Adrenal gland (tissue), 12 donors: ENCODE measurements around the gene CORO2B. TPM values are rescaled to one million over a fixed set of nuclear protein-coding genes. Genes with fewer than 3 reads are reported as not detected.

Experiments used
- DNase-seq, 7 donors: peaks; one replicate each; pipeline ENCODE4 v3.0.0-alpha.2; 2019 to 2020
- H3K27ac ChIP-seq, 5 donors: fragments of 200-600 bp; sonication (generic) in 4 of 5; 1 replicate in 3 of 5; 2 replicates in 2 of 5; pipeline versions ENCODE4 v1.5.1 to v1.8.0; 2016 to 2020; ENCODE audit warnings: mild to moderate bottlenecking in 1 of 5
- H3K27me3 ChIP-seq: fragments of 200-600 bp; 2 replicates; pipeline ENCODE4 v1.8.0; 2021
- H3K36me3 ChIP-seq, 2 donors: fragments of 200-600 bp; replicated peaks in 1 of 2; 1 replicate in 1 of 2; 2 replicates in 1 of 2; pipeline versions ENCODE4 v1.5.1 to v1.8.0; 2018 to 2022
- H3K4me1 ChIP-seq, 2 donors: fragments of 200-600 bp; replicated peaks in 1 of 2; 1 replicate in 1 of 2; 2 replicates in 1 of 2; pipeline versions ENCODE4 v1.5.1 to v1.8.0; 2018 to 2021
- H3K4me3 ChIP-seq, 4 donors: fragments of 200-600 bp; sonication (generic) in 3 of 4; one replicate each; pipeline ENCODE4 v1.5.1; 2016 to 2018
- H3K9me3 ChIP-seq, 3 donors: fragments of 200-600 bp; sonication (generic) in 1 of 3; replicated peaks in 1 of 3; 1 replicate in 2 of 3; 2 replicates in 1 of 3; pipeline versions ENCODE4 v1.5.1 to v1.8.0; 2016 to 2021
- POLR2A ChIP-seq, 2 donors: fragments of 450-650 bp; IDR thresholded peaks; one replicate each; pipeline ENCODE4 v1.6.1; 2017; ENCODE audit warnings: antibody characterized with exemption in 2 of 2, mild to moderate bottlenecking in 2 of 2, moderate library complexity in 1 of 2
- WGBS, 4 donors: extraction: QIAGEN DNeasy Blood & Tissue Kit in 2 of 4; methylation state at CpG; one replicate each; pipeline versions ENCODE4 v1.1.5 to v1.1.7; 2013 to 2017; 5-methylcytosine and 5-hydroxymethylcytosine counted together
- intact Hi-C, 2 donors: fragments of 100-400 bp; cut with DNase I; formaldehyde crosslinking; loops; one replicate each; pipeline versions ENCODE4 v1.14.1 to v1.15.0; 2022 to 2023
- polyA plus RNA-seq, 3 donors: library from polyadenylated mRNA; stranded (reverse); fragments of 200-250 nt in 2 of 3; fragments of 350-450 nt in 1 of 3; fragmentation: Illumina TruSeq in 1 of 3; extraction: RNeasy Lipid Tissue Mini Kit (QIAGEN cat#74804) in 1 of 3; gene quantifications; one replicate each; pipeline ENCODE4 v1.2.3, GENCODE V29; 2013 to 2014
- total RNA-seq, 9 donors: library from RNA; depleted of rRNA in 4 of 9; stranded (reverse); fragments of >200 nt in 4 of 9; fragments of 120-200 nt in 1 of 9; fragmentation: NEBNext Ultra II Directional in 1 of 9; extraction: Animal tissue kit (Norgen Biotek cat#: 25700) in 1 of 9; gene quantifications; one replicate each; pipeline versions ENCODE4 v1.1.0 to v1.2.4, GENCODE V29; 2013 to 2023
- TF ChIP-seq, protein P1 (sequence below), 6 experiments: fragments of 450-650 bp in 4 of 6; fragments of 200-600 bp in 2 of 6; sonication (generic) in 1 of 6; IDR thresholded peaks; 1 replicate in 5 of 6; 2 replicates in 1 of 6; pipeline versions ENCODE4 v1.5.1 to v1.8.0; 2016 to 2021; ENCODE audit warnings: antibody characterized with exemption in 6 of 6, mild to moderate bottlenecking in 2 of 6, moderate library complexity in 1 of 6
- donor health status: healthy with polysubstance abuse.
- donor health status: Bipolar disorder and iron deficiency.
- donor health status: DM: yes; HTN: yes; CAD: no.
- donor health status: DM: no; HTN: no; CAD: no.
- donor health status: DM: no; HTN: no; CAD: no.
- donor health status: DM: yes; HTN: yes; CAD: no.

Gene CORO2B
- total and polyA plus RNA-seq, 12 donors: 2.8 to 8.4 (median 4.3) TPM

DNA sequence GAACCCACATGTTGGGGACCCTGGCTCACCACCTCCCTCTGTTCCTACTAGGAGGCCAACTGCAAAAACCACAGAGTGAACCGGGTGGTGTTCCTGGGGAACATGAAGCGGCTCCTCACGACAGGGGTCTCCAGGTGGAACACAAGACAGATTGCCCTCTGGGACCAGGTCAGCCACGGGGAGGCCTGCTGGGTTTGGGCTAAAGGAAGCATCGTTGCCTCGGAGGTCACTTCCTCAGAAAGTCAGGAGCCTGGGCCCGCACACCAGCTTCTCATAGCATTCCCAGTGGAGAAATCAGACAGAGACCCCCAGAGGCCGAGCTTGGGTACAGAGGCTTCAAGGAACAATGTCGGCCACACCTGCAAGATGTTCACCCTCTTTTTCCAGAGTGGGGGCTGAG lies 135.1 kb downstream of the CORO2B start:
- 79 to 90% (median 89%) methylated on average over 9 of the region's 9 CpGs for WGBS, 4 donors
- no peak overlapping the region for H3K27ac ChIP-seq
- no peak for DNase-seq
- no peaks in the 10 kb centered on the region for H3K27me3 ChIP-seq
- no peaks in the 10 kb centered on the region for H3K9me3 ChIP-seq
- H3K36me3 ChIP-seq: no peaks in the 10 kb centered on the region
- no peak overlapping the region for H3K4me3 ChIP-seq
- intact Hi-C loops: no loop called here
- TF ChIP-seq, protein P1, sequence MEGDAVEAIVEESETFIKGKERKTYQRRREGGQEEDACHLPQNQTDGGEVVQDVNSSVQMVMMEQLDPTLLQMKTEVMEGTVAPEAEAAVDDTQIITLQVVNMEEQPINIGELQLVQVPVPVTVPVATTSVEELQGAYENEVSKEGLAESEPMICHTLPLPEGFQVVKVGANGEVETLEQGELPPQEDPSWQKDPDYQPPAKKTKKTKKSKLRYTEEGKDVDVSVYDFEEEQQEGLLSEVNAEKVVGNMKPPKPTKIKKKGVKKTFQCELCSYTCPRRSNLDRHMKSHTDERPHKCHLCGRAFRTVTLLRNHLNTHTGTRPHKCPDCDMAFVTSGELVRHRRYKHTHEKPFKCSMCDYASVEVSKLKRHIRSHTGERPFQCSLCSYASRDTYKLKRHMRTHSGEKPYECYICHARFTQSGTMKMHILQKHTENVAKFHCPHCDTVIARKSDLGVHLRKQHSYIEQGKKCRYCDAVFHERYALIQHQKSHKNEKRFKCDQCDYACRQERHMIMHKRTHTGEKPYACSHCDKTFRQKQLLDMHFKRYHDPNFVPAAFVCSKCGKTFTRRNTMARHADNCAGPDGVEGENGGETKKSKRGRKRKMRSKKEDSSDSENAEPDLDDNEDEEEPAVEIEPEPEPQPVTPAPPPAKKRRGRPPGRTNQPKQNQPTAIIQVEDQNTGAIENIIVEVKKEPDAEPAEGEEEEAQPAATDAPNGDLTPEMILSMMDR (IDR thresholded peaks at IDR 0.05): no peak
- no peak for TF ChIP-seq POLR2A (IDR thresholded peaks at IDR 0.05)
- no peaks in the 10 kb centered on the region for H3K4me1 ChIP-seq

- Histone ChIP-seq H3K9me3 (no peaks in the 10 kb centered on the region), H3K27me3 (no peaks in the 10 kb centered on the region), H3K4me3 (no peak overlapping the region), H3K4me1 (no peaks in the 10 kb centered on the region), H3K27ac (no peak overlapping the region), H3K36me3 (no peaks in the 10 kb centered on the region)
- DNase-seq: no peak
- TF ChIP-seq, protein P1 (IDR thresholded peaks at IDR 0.05): no peak
- TF ChIP-seq POLR2A (IDR thresholded peaks at IDR 0.05): no peak
- intact Hi-C loops: no loop called here
- 91 to 95% (median 92%) methylated on average over 4 to 8 of the region's 8 CpGs for WGBS, 4 donors
Observed at GRCh38 chr15:68715111-68715510, 136.3 kb downstream of the CORO2B start.

DNA sequence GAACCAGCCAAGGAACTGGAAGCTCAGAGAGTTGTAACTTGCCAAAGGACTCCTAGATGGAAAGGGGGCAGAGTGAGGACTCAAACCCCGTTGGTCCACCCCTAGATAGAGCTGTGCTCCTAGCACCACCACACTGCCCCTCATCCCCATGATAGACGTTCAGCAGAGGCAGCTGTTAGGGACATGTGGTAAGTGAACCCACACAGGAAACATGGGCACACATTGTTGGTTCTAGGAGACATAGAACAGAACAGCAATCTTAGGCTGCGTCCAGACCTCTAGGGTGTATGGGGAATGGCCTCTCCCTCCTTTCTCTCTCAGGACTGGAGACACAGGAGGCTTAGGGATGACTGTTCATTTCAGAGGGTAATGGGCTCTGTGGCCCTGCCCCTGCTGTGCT lies 139.2 kb downstream of the CORO2B start:
- Histone ChIP-seq H3K4me3 (no peak overlapping the region), H3K36me3 (no peaks in the 10 kb centered on the region), H3K27ac (no peak overlapping the region), H3K4me1 (no peaks in the 10 kb centered on the region), H3K27me3 (no peaks in the 10 kb centered on the region), H3K9me3 (no peaks in the 10 kb centered on the region)
- TF ChIP-seq POLR2A (IDR thresholded peaks at IDR 0.05): no peak
- TF ChIP-seq, protein P1 (IDR thresholded peaks at IDR 0.05): no peak
- DNase-seq: no peak
- intact Hi-C loops: no loop called here
- WGBS, 4 donors: 59 to 79% (median 67%) methylated on average over 3 of the region's 3 CpGs

- TF ChIP-seq POLR2A (IDR thresholded peaks at IDR 0.05): no peak
- TF ChIP-seq, protein P1 (IDR thresholded peaks at IDR 0.05): no peak
- 86 to 96% (median 92%) methylated on average over 6 to 12 of the region's 12 CpGs for WGBS, 4 donors
- Histone ChIP-seq H3K27me3 (no peaks in the 10 kb centered on the region), H3K4me3 (no peak overlapping the region), H3K27ac (no peak overlapping the region), H3K4me1 (no peaks in the 10 kb centered on the region), H3K9me3 (no peaks in the 10 kb centered on the region), H3K36me3 (no peaks in the 10 kb centered on the region)
- intact Hi-C loops: no loop called here
- DNase-seq: no peak
Observed at GRCh38 chr15:68718468-68718867, 139.7 kb downstream of the CORO2B start.
